HUES6 (cell line): ENCODE measurements around the gene ADGRD1.

Experiments
- H3K27ac ChIP-seq: 2 replicates; pipeline ENCODE4 v1.7.0; 2013; ENCODE audit warnings: low read depth, mild to moderate bottlenecking, low read length, inconsistent platforms
- H3K27me3 ChIP-seq: 2 replicates; pipeline ENCODE4 v1.6.1; 2013; ENCODE audit warnings: low read length; ENCODE audit not compliant: control insufficient read depth, insufficient read depth
- H3K36me3 ChIP-seq: 2 replicates; pipeline ENCODE4 v1.6.1; 2013; ENCODE audit warnings: low read length; ENCODE audit not compliant: control insufficient read depth, insufficient read depth
- H3K4me1 ChIP-seq: 2 replicates; pipeline ENCODE4 v1.6.1; 2013; ENCODE audit warnings: low read length; ENCODE audit not compliant: control insufficient read depth, insufficient read depth
- H3K4me3 ChIP-seq: 2 replicates; pipeline ENCODE4 v1.5.1; 2013; ENCODE audit warnings: low read depth, low read length
- H3K9ac ChIP-seq: one replicate; pipeline ENCODE4 v1.6.1; 2013; ENCODE audit warnings: mild to moderate bottlenecking, low read length
- H3K9me3 ChIP-seq: 2 replicates; pipeline ENCODE4 v1.6.1; 2013; ENCODE audit warnings: low read depth, low read length; ENCODE audit not compliant: control insufficient read depth, insufficient read depth

ADGRD1 gene

GRCh38 chr12:131007740-131008117 lies 54.0 kb downstream of the ADGRD1 start:
- Histone ChIP-seq H3K27ac (no peak overlapping the region), H3K36me3 (no peaks in the 10 kb centered on the region), H3K9me3 (no peaks in the 10 kb centered on the region), H3K4me3 (no peak overlapping the region), H3K27me3 (no peaks in the 10 kb centered on the region; the same call in 1 of the 2 replicates), H3K9ac (no peak overlapping the region), H3K4me1 (no peaks in the 10 kb centered on the region)

- H3K9me3 ChIP-seq: no peaks in the 10 kb centered on the region
- no peaks in the 10 kb centered on the region; the same call in 1 of the 2 replicates for H3K27me3 ChIP-seq
- no peak overlapping the region for H3K27ac ChIP-seq
- H3K4me3 ChIP-seq: no peak overlapping the region
- no peak overlapping the region for H3K9ac ChIP-seq
- no peaks in the 10 kb centered on the region for H3K36me3 ChIP-seq
- H3K4me1 ChIP-seq: no peaks in the 10 kb centered on the region
Measured at GRCh38 chr12:131008131-131008912, 54.6 kb downstream of the ADGRD1 start.

GRCh38 chr12:131008913-131009270 lies 55.2 kb downstream of the ADGRD1 start:
- no peak overlapping the region for H3K4me3 ChIP-seq
- no peak overlapping the region for H3K27ac ChIP-seq
- H3K4me1 ChIP-seq: no peaks in the 10 kb centered on the region
- no peaks in the 10 kb centered on the region for H3K36me3 ChIP-seq
- no peaks in the 10 kb centered on the region for H3K9me3 ChIP-seq
- H3K27me3 ChIP-seq: peaks cover 3% of the 10 kb centered on the region; the same call in 1 of the 2 replicates
- H3K9ac ChIP-seq: no peak overlapping the region

- Histone ChIP-seq H3K36me3 (no peaks in the 10 kb centered on the region), H3K27ac (no peak overlapping the region), H3K9me3 (no peaks in the 10 kb centered on the region), H3K27me3 (peaks cover 10% of the 10 kb centered on the region; the same call in 1 of the 2 replicates), H3K4me3 (no peak overlapping the region), H3K9ac (no peak overlapping the region), H3K4me1 (no peaks in the 10 kb centered on the region)
Measured at GRCh38 chr12:131009595-131010395, 56.1 kb downstream of the ADGRD1 start.

- Histone ChIP-seq H3K36me3 (no peaks in the 10 kb centered on the region), H3K27me3 (peaks cover 10% of the 10 kb centered on the region; the same call in 1 of the 2 replicates), H3K27ac (no peak overlapping the region), H3K4me1 (no peaks in the 10 kb centered on the region), H3K4me3 (no peak overlapping the region), H3K9me3 (no peaks in the 10 kb centered on the region), H3K9ac (no peak overlapping the region)
Measured at GRCh38 chr12:131010396-131011131, 56.9 kb downstream of the ADGRD1 start.

- Histone ChIP-seq H3K27me3 (peaks cover 10% of the 10 kb centered on the region; the same call in 1 of the 2 replicates), H3K9ac (no peak overlapping the region), H3K4me3 (no peak overlapping the region), H3K36me3 (no peaks in the 10 kb centered on the region), H3K9me3 (no peaks in the 10 kb centered on the region), H3K4me1 (no peaks in the 10 kb centered on the region), H3K27ac (no peak overlapping the region)
Measured at GRCh38 chr12:131011165-131012079, 57.7 kb downstream of the ADGRD1 start.

GRCh38 chr12:131012279-131013069 lies 58.8 kb downstream of the ADGRD1 start:
- H3K4me1 ChIP-seq: no peaks in the 10 kb centered on the region
- peaks cover 10% of the 10 kb centered on the region; the same call in 1 of the 2 replicates for H3K27me3 ChIP-seq

GRCh38 chr12:131013118-131013517 lies 59.4 kb downstream of the ADGRD1 start:
- Histone ChIP-seq H3K27me3 (peaks cover 10% of the 10 kb centered on the region; the same call in 1 of the 2 replicates), H3K27ac (no peak overlapping the region), H3K4me1 (no peaks in the 10 kb centered on the region), H3K36me3 (no peaks in the 10 kb centered on the region), H3K9me3 (no peaks in the 10 kb centered on the region), H3K9ac (no peak overlapping the region), H3K4me3 (no peak overlapping the region)

More at GRCh38 chr12:131012279-131013069, 58.8 kb downstream of the ADGRD1 start:
- no peaks in the 10 kb centered on the region for H3K9me3 ChIP-seq
- no peak overlapping the region for H3K27ac ChIP-seq
- H3K4me3 ChIP-seq: no peak overlapping the region
- no peaks in the 10 kb centered on the region for H3K36me3 ChIP-seq
- no peak overlapping the region for H3K9ac ChIP-seq

- Histone ChIP-seq H3K9me3 (no peaks in the 10 kb centered on the region), H3K9ac (no peak overlapping the region), H3K27ac (no peak overlapping the region), H3K4me3 (no peak overlapping the region), H3K27me3 (peaks cover 10% of the 10 kb centered on the region; the same call in 1 of the 2 replicates), H3K4me1 (no peaks in the 10 kb centered on the region), H3K36me3 (no peaks in the 10 kb centered on the region)
Measured at GRCh38 chr12:131014343-131014742, 60.6 kb downstream of the ADGRD1 start.
